GM18907 (cell line): ENCODE results near the gene RPS6KA3.

ENCODE experiments used
- ATAC-seq: cut with Tn5 transposase; IDR thresholded peaks from one replicate; pipeline ENCODE4 v1.9.1; 2021; ENCODE audit warnings: mild to moderate bottlenecking, moderate library complexity; ENCODE audit not compliant: unreplicated experiment

The RPS6KA3 gene

GRCh38 chrX:20111271-20111670, 155.4 kb downstream of the RPS6KA3 start:
- no peak for ATAC-seq

- ATAC-seq = no peak
Observed at GRCh38 chrX:20101934-20102581, 164.7 kb downstream of the RPS6KA3 start.
